ENCODE data around the gene UTS2R. TPM values are rescaled to one million over a fixed set of nuclear protein-coding genes. Genes with fewer than 3 reads are reported as not detected.
"Not testable (repeated sequence)": the region's sequence is repeated elsewhere in the genome, so short reads cannot be mapped to it uniquely, and the experiment has no call there.

The UTS2R gene
- polyA plus RNA-seq, 1 donor, result 12.6 TPM

DNA sequence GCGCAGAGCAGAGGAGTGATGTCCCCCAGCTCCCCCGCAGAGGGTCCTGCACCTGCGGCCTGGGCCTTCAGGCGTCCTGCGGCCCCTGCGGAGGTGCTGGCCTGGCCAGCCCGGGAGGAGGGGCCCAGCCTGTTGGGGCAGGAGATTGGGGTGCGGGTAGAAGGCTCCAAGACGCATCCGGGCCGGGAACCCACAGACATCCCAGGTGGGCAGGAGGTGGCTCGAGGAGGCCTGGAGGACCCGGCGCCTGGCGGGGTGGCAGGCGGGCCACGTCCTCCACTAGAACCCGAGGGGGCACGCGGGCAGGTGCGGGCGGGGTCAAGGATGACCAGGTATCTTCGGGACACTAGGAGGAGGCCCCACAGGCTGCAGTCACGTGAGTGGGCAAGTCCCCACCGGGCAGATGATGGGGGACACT is 37.4 kb upstream of the UTS2R start:
- DNase-seq, result no peak

DNA sequence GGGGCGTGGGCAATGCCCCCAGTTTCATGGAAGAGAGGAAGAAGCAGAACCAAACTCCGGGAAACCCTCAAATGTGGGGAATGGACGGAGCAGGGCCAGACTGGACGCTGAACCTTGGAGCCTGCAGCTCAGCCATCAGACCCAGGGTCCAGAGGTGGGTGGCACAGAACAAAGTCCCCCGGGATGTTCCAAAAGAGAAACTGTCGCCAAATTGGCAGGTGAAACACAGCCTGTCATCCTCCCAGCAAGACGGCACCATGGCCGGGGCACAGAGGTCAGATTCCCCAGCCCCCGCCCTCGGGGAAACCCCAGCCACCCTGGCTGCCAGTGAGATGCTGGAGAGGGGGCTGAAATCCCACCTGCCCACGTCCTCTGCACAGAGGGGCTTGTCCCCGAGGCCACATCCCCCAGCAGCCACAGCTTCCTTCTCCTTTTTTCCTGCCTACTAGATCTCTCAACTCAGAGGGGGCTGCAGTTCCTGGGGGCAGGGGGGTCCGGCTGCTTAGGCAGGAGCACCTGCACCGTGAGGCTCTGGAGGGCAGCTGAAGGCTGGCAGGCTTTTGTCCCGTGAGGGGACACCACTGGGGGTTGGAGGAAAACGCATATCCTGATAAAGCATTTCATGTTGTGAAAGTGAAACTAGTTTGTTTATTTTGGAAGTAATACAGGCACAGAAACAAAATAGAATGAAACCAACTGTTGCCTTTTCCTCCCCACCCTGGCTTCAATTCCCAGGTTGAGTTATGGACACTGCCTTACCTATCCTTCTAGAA is 36.8 kb upstream of the UTS2R start:
- no peak for DNase-seq

DNA sequence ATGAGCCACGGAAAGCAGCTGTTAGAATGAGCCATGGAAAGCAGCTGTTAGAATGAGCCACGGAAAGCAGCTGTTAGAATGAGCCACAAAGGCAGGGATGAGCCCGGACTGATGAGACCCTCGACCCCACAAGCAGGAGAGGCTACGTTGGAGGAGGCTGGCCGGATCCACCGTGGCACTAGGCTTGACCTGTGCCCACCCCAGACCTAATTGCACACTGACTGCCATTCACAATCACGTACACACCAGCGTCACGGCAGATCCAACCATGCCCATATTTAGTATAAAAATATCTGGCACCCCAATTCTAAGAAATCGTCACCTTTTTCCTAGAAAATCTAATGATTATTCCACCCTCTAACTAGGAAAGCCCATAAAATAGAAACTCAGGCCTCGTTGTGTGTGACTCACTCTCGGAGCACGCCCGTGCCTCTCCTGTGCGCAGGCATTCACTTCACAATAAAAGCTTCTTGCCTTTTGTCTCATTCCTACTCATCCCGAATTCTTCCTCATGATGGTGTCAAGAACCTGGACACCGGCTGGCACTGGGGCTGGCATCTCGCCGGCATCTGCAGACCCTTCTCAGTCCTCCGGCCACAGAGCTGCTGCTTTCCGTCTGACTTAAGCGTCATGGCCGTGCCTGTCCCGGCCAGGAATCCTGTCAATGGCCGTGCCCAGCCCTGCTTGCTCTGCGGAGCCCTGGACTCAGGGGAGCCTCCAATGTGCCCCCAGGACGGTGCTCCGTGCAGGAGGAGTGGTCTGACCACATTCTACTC is 32.5 kb upstream of the UTS2R start:
- DNase-seq, result peak; percentile 73

DNA sequence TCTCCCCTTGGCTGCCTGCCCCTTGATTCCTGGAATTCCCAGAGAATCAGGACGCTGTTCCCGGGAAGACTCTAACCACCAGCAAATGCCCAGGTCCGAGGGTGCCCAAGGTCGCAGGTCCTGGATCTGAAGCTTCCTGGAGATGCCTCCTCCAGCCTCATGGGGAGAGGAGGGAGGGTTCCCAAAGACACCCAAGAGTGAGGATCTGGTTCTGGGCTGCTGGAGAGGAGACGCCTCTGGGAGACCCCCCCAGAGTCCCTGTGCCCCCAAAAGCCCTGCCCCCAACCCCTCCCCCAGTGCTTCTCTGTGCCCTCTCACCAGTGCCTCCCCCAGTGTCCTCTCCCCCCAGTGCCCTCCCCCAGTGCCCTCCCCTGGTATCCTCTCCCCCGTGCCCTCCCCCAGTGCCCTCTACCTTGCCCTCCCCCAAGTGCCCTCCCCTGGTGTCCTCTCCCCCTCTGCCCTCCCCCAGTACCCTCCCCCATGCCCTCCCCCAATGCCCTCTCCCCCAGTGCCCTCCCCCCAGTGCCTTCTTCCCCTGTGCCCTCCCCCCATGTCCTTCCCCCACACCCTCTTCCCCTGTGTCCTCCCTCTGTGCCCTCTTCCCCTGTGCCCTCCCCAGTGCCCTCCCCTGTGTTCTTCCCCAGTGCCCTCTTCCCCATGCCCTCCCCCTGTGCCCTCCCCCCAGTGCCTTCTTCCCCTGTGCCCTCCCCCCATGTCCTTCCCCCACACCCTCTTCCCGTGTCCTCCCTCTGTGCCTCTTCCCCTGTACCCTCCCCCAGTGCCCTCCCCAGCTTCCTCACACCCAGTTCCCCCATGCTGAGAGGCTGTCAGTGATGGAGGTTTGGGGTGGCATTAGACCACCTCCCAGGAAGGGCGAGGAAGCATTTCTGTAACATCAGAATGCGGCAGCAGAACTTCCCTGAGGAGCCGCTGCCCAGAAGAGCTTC is 31.7 kb upstream of the UTS2R start:
- peak; percentile 45 for DNase-seq

DNA sequence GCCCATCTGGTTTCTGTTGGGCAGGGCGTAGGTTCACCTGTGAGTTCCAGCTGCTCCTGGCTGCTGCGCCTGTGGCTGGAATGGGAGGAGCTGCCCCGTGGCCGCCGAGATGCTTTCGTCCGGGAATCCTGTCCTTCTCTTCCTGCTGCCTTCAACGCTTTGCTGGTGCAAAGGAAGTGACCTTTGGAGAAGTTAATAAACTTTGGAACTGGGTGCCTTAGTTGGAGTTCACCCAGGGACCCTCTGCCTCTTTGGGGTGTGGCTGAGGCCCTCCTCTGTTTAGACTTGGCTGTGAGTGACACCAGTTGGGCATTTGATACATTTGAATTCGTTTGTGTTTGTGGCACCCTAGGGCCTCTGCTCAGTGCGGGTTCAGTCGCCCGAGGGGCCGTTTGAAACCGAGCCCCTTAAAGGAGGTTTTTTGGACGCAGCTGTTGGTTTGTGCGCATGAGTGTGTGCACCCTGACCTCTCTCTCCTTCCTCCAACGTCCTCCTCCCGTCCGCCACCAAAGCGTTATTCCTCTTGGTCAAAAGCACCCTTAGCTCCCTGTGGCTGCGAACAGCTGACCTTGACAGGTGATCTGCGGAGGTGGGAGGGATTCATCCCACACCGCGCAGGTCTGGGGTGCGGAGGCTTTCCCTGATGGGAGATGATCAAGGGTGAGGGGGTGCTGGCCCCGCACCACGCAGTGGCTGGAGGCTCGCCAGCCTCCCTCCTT is 29.0 kb upstream of the UTS2R start:
- no peak for DNase-seq

DNA sequence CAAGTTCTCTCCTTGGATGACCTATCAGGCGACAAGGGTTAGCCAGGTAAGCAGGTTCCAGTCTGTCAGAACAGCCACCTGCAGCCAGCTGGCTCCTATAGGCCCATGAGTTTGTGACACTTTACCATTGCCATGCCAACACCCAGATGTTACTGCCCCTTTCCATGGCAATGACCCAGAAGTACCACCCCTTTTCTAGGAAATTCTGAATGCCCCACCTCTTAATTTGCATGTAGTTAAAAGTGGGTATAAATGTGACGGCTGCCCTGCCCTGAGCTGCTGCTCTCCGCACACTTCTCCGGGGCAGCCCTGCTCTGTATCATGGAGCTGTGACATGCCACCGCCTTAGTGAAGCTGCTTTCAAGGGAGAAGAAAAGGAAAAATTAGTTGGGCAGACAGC is 28.0 kb upstream of the UTS2R start:
- no peak for DNase-seq

DNA sequence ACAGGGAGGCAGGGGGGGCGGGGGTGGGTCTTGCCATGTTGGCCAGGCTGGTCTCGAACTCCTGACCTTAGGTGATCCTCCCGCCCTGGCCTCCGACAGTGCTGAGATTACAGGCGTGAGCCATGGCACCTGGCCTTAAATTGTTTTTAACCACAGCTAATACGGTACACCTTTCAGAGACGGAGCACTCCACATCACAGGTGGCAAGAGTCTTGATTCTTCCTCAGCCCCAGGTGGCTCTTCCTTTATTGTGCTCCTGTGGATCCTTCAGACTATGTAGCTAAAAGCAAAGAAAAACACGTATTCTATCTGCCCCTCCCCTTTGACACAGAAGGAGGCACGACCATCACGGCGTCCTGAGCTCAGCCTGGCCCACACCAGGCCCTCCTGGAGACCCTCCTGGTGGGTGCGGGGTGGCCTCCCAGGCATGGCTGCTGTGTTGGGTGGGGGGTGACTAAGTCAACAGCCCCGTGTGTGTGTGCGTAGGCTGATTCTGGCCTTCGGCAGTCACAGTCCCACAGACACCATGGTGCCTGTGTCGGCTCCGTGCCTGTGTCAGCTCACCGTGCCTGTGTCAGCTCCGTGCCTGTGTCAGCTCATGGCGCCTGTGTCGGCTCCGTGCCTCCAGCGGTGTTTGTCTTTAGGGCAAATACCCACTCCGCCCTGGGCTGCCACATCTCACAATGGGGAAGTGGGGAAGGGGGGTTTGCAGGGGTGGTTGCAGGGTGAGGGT is 27.2 kb upstream of the UTS2R start:
- no peak for DNase-seq

DNA sequence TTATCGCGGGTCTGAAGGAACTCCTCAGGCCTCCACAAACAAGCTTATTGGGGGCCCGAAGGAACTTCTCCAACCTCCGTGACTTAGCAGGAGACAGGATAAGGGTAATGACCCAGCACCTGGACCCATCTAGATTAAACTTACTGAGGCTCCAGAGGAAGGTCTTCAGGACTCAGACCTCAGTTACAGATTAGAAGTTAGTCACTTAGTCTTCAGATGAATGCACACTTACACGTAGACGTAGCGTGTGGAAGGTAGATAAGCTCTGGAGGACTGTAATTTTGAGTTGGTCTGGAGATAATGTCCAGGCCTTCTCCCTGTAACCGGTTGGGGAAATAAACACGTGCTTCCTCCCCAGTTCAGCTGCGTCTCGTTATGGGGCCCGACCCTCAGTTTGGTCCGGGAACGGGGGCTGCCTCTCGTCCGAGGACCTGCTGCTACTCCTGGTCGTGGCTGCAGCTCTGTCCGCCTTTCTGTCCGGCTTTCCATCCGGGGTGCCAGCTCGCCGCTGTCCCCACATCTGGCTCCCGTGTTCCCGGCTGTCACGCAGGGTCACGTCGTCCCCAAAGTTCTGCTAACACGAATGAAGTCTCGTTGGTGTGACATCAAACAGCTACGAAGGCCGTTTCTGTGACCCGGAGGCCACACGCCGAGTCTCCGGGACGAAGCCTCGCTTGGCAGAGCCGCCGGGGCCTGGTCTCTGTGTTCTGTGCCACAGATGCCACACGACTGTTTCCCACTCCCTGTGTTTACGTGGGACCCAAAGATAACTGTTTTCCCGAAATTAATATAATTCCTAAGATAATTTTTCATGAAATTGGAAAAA is 26.2 kb upstream of the UTS2R start:
- DNase-seq, result no peak

DNA sequence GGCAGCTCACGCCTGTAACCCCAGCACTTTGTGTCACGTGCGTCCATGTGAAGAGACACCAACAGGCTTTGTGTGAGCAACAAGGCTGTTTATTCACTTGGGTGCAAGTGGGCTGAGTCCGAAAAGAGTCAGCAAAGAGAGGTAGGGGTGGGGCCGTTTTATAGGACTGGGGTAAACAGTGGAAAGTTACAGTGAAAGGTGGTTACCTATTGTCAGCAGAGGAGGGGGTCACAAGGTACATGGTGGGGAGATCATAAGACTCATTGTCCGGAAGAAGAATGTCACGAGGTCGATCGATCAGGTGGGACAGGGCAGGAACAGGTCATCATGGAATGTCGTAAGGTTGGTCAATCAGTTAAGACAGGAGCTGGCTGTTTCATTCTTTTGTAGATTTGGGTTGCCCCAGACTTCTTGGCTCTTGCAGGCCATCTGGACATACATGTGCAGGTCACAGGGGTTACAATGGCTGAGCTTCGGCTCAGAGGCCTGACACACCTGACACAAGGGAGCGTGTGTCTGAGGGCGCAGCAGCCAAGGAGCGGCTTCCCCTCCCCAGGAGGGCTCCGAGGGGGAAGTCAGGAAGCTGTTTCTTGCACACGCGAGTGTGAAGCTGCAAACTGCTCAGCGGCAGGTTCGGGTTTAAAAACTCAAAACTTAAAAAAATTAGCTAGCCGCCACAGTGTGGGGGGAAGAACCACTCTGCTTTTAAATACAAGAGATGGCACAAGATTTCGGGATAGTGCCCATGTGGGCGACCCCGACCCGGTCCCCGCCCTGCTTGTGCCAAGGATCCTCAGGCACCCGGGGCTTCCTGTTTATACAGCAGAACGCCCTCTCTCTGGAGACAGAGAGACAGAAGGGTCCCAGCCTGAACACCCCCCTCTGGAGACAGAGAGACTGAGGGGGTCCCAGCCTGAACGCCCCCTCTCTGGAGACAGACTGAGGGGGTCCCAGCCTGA is 24.9 kb upstream of the UTS2R start:
- DNase-seq, result no peak

DNA sequence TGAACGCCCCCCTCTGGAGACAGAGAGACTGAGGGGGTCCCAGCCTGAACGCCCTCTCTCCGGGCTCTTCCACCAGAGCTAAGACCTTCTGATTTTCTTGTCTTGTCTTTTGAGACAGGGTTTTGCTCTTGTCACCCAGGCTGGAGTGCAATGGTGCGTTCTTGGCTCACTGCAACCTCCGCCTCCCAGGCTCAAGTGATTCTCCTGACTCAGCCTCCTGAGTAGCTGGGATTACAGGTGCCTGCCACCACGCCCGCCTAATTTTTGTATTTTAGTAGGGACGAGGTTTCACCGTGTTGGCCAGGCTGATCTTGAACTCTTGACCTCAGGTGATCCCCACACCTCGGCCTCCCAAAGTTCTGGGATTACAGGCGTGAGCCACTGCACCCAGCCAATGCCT is 23.6 kb upstream of the UTS2R start:
- DNase-seq, result not testable (repeated sequence)

DNA sequence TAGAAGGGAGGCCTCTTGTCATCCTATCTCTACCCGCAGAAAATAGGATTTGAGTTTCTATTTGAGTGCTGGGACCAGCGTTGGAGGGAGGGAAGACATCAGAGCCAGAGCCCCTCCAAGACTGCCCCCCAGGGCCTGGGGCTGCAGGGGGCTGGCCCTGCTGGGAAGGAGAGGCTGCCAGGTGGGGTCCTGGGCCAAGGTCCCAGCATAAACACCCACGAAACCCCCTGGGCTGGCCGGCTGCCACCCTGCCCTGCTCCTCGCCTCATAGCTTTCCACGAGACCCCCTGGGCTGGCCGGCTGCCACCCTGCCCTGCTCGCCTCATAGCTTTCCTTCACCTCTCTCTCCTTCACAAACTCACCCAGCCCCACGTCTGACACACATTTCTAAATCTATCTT is 23.1 kb upstream of the UTS2R start:
- no peak for DNase-seq

DNA sequence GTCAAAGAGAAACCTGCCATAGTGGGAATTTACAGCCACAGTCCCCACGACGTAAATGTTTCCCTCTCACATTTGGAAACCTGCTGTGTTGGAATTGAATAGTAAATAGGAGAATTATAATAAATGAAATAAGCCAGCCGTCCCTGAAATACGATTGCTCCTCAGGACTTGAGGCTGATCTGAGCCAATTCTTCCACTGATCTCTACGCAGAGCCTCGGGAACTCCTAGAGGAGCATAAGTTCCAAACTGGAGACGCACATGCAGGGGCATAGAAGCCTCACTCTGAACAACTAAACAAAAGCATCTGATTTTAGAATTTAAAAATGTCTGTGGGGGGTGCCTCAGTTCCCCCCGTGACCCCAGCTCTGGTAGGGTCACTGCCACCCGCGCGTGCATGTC is 22.7 kb upstream of the UTS2R start:
- no peak for DNase-seq

DNA sequence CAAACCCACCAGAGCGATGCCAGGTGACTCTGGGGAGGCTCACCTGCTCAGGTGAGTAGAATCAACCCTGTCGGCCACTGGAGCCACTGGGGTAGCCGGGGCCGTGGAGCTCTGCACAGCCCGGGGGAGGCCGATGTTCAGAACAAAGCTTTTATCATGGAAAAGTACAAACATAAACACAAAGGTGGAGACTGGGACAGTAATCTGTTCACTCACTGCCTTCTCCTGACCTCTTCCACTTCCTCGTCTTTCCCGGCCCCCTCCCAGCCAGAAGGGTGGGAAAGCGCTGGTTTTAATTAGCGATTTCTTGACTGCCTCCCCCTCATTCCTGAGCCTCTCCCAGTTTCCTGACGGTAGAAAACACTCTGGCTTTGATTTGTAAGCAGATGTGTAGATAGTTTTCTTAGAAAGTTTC is 22.3 kb upstream of the UTS2R start:
- DNase-seq, result no peak

DNA sequence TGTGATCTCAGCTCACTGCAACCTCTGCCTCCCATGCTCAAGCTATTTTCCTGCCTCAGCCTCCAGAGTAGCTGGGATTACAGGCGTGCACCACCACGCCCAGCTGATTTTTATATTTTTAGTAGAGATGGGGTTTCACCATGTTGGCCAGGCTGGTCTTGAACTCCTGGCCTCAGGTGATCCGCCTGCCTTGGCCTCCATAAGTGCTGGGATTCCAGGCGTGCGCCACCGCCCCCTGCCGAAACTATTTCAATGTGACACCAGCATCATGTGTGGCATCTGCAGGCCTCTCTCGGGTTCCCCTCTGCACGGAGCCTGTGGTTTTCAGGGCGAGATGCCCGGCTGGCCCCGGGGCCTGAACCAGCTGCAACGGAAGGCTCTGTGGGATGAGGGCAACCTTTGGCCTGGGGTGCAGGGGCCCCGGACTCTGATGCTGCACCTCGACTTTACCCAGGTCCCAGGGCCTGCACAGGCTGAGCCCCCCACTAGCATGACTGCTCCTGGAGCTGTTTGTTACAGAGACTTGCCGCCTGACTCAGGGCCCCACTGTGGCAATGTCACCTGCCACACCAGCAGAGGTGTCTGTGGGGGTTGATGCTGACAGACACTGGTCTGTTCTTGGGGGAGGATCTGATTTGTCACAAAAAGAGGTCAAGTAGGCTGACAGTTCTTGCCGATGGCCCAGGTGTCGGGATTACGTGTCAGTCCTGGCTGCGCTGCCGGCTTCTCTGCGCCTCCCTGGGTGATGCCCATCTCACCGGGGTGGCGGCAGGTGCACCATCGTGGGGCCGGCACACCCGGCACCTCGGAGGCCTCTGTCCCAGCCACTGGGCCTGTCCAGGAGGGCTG is 21.2 kb upstream of the UTS2R start:
- DNase-seq, result no peak

DNA sequence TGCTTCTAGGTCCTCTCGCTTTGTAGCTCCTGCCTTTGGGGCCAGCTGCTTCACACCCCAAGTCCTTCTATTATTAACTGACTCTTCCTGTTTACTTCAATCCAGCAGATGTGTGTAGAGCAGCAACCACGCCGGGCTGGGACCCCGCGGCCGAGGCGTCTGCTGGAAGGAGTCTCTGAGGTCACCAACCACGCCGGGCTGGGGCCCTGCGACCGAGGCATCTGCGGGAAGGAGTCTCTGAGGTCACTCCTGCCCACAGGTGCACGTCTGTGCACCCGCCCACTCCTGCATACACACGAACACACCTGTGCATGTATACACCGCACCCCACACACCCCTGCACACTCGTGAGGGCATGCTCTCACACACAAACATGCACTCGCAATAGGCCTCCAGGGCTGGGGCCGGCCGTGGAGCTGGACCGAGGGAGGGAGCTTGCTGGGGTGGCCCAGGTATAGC is 20.3 kb upstream of the UTS2R start:
- DNase-seq, result no peak

DNA sequence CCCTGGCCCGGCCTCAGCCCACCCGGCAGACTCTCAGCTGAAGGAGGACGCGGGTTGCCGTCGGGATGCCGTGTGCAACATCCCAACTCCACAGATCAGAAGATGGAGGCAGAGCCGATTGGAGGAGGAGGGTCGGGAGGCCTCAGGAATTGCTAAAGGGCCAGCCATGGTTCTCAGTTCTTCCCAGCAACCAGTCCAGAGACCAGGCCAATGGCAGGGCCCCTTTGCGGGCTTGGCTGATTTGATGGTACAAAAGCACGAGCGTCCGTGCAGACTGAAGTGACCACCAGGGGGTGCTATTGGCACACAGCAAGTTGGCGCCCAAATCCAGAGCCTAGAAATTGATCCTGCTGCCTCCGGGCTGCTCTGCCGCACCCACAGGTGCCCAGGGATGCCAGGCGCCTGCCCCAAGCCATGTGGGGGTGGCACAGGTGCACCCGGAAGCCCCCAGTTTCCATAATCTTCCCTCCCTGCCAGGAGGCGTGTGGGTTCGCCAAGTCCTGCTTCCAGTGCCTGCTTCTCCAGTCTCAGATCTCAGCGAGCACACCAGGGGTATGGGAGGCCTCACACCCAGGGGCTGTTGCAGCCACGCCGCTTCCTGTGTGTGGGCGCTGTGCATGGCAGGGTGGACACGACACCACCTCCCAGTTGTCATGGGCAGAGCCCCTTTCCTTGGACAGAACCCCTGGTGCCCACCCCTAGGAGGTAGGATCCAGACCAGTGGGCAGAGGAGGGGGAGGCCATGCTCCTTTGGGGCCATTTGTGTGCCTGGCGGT is 19.7 kb upstream of the UTS2R start:
- DNase-seq, result peak; percentile 87

DNA sequence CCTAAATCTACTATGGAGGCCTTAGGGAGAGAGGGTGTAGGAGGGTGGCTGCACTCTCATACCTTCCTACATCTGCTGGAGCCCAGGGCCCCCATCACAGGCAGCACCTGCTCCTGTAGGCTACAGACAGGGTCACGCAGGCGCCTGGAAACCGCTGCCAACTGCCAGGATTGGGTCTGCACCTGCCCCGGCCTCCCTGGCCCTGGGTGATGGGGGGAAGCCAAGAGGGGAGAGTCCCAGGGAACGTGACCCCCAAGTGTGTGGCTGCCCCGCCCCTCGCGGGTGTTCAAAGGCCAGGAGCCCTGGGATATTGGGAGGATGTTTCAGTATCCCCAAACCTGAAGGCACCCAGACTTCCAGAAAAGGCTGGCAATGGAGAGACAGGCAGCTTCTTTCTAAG is 18.1 kb upstream of the UTS2R start:
- no peak for DNase-seq

Data from hindlimb muscle (tissue), 1 donor.